ENCODE results near the gene GABRP. TPM values are rescaled to one million over a fixed set of nuclear protein-coding genes. Genes with fewer than 3 reads are reported as not detected.
"Not testable (repeated sequence)": the region's sequence is repeated elsewhere in the genome, so short reads cannot be mapped to it uniquely, and the experiment has no call there.

The GABRP gene
- total RNA-seq, 1 donor from 2014 or later = not detected

- intact Hi-C loops (cut with micrococcal nuclease) = loop anchor here (1.0 kb wide), 1 partner anchor 153 kb away; no protein-coding TSS in a partner anchor
Observed at GRCh38 chr5:170791325-170791954, 7.9 kb downstream of the GABRP start.

GRCh38 chr5:170792878-170793277 lies 9.4 kb downstream of the GABRP start:
- intact Hi-C loops (cut with micrococcal nuclease) = no loop called here

- intact Hi-C loops (cut with micrococcal nuclease) = no loop called here
Observed at GRCh38 chr5:170795154-170795553, 11.6 kb downstream of the GABRP start.

GRCh38 chr5:170805666-170806065 lies 22.1 kb downstream of the GABRP start:
- intact Hi-C loops (cut with micrococcal nuclease) = no loop called here

GRCh38 chr5:170809551-170809950 lies 26.0 kb downstream of the GABRP start:
- intact Hi-C loops (cut with micrococcal nuclease) = no loop called here

GRCh38 chr5:170811719-170812118 lies 28.2 kb downstream of the GABRP start:
- intact Hi-C loops (cut with micrococcal nuclease) = no loop called here

GRCh38 chr5:170813231-170813630 lies 29.7 kb downstream of the GABRP start:
- intact Hi-C loops (cut with micrococcal nuclease) = no loop called here

GRCh38 chr5:170817195-170817594 lies 33.7 kb downstream of the GABRP start:
- intact Hi-C loops (cut with micrococcal nuclease) = no loop called here

- intact Hi-C loops (cut with micrococcal nuclease) = no loop called here
Observed at GRCh38 chr5:170818232-170818631, 34.7 kb downstream of the GABRP start.

GRCh38 chr5:170819824-170820223 lies 36.3 kb downstream of the GABRP start:
- intact Hi-C loops (cut with micrococcal nuclease) = no loop called here

GRCh38 chr5:170821257-170821800 lies 37.8 kb downstream of the GABRP start:
- intact Hi-C loops (cut with micrococcal nuclease) = no loop called here

GRCh38 chr5:170826117-170826516 lies 42.6 kb downstream of the GABRP start:
- intact Hi-C loops (cut with micrococcal nuclease) = no loop called here

- intact Hi-C loops (cut with micrococcal nuclease) = no loop called here
Observed at GRCh38 chr5:170832241-170832640, 48.7 kb downstream of the GABRP start.

GRCh38 chr5:170833981-170834380 lies 50.5 kb downstream of the GABRP start:
- intact Hi-C loops (cut with micrococcal nuclease) = not testable (repeated sequence)

- intact Hi-C loops (cut with micrococcal nuclease) = no loop called here
Observed at GRCh38 chr5:170836226-170836625, 52.7 kb downstream of the GABRP start.

GRCh38 chr5:170843870-170844269 lies 60.3 kb downstream of the GABRP start:
- intact Hi-C loops (cut with micrococcal nuclease) = no loop called here

- intact Hi-C loops (cut with micrococcal nuclease) = no loop called here
Observed at GRCh38 chr5:170844651-170845050, 61.1 kb downstream of the GABRP start.

- intact Hi-C loops (cut with micrococcal nuclease) = no loop called here
Observed at GRCh38 chr5:170846416-170846815, 62.9 kb downstream of the GABRP start.

GRCh38 chr5:170846846-170847245 lies 63.3 kb downstream of the GABRP start:
- intact Hi-C loops (cut with micrococcal nuclease) = no loop called here

- intact Hi-C loops (cut with micrococcal nuclease) = no loop called here
Observed at GRCh38 chr5:170848033-170848432, 64.5 kb downstream of the GABRP start.

GRCh38 chr5:170849374-170849773 lies 65.8 kb downstream of the GABRP start:
- intact Hi-C loops (cut with micrococcal nuclease) = no loop called here

- intact Hi-C loops (cut with micrococcal nuclease) = no loop called here
Observed at GRCh38 chr5:170854566-170854965, 71.0 kb downstream of the GABRP start.

GRCh38 chr5:170857066-170857465 lies 73.5 kb downstream of the GABRP start:
- intact Hi-C loops (cut with micrococcal nuclease) = no loop called here
